ENCODE measurements around the gene SHB. TPM values are rescaled to one million over a fixed set of nuclear protein-coding genes. Genes with fewer than 3 reads are reported as not detected.

Gene SHB
- total RNA-seq, 1 donor from 2014 or later: 3.1 TPM

DNA sequence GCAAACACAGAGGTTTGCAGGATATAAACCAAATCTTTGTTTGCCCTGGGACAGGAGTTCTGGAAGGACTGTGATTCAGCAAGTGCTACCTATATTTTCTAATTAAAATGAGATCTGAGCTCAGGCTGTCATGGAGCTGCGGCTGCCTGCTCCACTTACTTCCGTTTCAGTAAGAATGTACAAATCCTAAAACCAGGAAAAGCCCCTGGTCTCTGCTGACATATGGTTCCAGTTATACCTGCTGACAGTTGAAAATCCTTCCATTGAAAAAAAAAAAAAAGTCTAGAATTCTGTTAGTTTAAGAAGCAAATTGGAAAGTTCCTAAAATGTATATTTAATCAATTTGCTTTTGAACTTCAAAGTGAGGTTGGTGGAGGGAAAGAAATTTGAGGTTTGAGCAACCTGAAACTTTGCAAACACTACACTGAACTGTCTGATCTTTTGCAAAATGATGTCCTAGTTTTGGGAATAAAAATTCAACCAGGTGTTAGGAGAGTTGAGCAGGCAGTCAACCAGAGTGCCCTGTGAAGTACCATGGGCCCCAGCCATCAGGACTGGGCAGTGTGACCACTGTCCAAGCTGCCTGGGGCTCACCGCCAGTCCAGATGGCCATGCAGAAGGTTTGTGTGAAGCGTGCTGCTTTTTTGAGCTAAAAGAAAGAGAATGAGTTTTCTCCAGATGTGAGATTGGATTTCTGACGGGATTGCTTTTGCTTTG lies 50.6 kb downstream of the SHB start:
- no peak overlapping the region for H3K4me3 ChIP-seq (ENCODE audit: low read length in 3 of 3)
- no peaks in the 10 kb centered on the region for H3K27me3 ChIP-seq (ENCODE audit: control insufficient read depth in 3 of 3, insufficient read depth in 3 of 3, low read length in 3 of 3)
- H3K9me3 ChIP-seq (ENCODE audit: control insufficient read depth in 3 of 3, low read length in 3 of 3): no peaks in the 10 kb centered on the region
- no peak overlapping the region for H3K9ac ChIP-seq (ENCODE audit: low read depth in 1 of 3, low read length in 3 of 3)
- H3K4me1 ChIP-seq (ENCODE audit: control insufficient read depth in 3 of 3, insufficient read depth in 3 of 3, low read length in 3 of 3): peaks cover 29 to 43% (median 31%) of the 10 kb centered on the region in 3 donors
- peaks cover 2 to 7% (median 4%) of the 10 kb centered on the region in 3 donors for H3K36me3 ChIP-seq (ENCODE audit: control insufficient read depth in 3 of 3, insufficient read depth in 3 of 3, low read length in 3 of 3)
- no peak overlapping the region for H3K27ac ChIP-seq (ENCODE audit: low read depth, low read length)

DNA sequence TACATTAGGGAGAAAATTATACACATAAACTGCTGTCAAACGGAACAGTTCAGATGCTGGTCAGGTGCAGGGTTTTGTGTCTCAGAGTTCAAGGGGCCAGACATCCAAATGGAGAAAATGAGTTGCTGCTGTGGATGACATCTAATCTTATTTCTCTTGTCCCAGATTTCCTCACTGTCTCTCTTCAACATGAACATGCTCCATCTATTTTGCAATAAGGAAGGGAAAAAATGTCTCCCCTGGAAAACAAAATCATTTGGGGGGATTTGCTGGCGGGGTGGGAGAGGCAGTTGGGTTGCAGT lies 51.2 kb downstream of the SHB start:
- H3K4me1 ChIP-seq (ENCODE audit: control insufficient read depth in 3 of 3, insufficient read depth in 3 of 3, low read length in 3 of 3): peaks cover 29 to 43% (median 31%) of the 10 kb centered on the region in 3 donors
- no peak overlapping the region for H3K27ac ChIP-seq (ENCODE audit: low read depth, low read length)
- no peaks in the 10 kb centered on the region for H3K27me3 ChIP-seq (ENCODE audit: control insufficient read depth in 3 of 3, insufficient read depth in 3 of 3, low read length in 3 of 3)
- no peak overlapping the region for H3K9ac ChIP-seq (ENCODE audit: low read depth in 1 of 3, low read length in 3 of 3)
- peaks cover 2 to 7% (median 3%) of the 10 kb centered on the region in 3 donors for H3K36me3 ChIP-seq (ENCODE audit: control insufficient read depth in 3 of 3, insufficient read depth in 3 of 3, low read length in 3 of 3)
- peak overlapping the region in 1 of 3 donors; percentile 54 for H3K4me3 ChIP-seq (ENCODE audit: low read length in 3 of 3)
- H3K9me3 ChIP-seq (ENCODE audit: control insufficient read depth in 3 of 3, low read length in 3 of 3): no peaks in the 10 kb centered on the region

- H3K4me3 ChIP-seq (ENCODE audit: low read length in 3 of 3): peak overlapping the region in 2 of 3 donors; percentile 30 to 54
- no peaks in the 10 kb centered on the region for H3K9me3 ChIP-seq (ENCODE audit: control insufficient read depth in 3 of 3, low read length in 3 of 3)
- H3K27me3 ChIP-seq (ENCODE audit: control insufficient read depth in 3 of 3, insufficient read depth in 3 of 3, low read length in 3 of 3): no peaks in the 10 kb centered on the region
- H3K36me3 ChIP-seq (ENCODE audit: control insufficient read depth in 3 of 3, insufficient read depth in 3 of 3, low read length in 3 of 3): peaks cover 2 to 7% (median 4%) of the 10 kb centered on the region in 3 donors
- H3K27ac ChIP-seq (ENCODE audit: low read depth, low read length): no peak overlapping the region
- H3K9ac ChIP-seq (ENCODE audit: low read depth in 1 of 3, low read length in 3 of 3): peak overlapping the region in 2 of 3 donors; percentile 1 to 79
- H3K4me1 ChIP-seq (ENCODE audit: control insufficient read depth in 3 of 3, insufficient read depth in 3 of 3, low read length in 3 of 3): peaks cover 29 to 40% (median 31%) of the 10 kb centered on the region in 3 donors
These were observed 51.7 kb downstream of the SHB start for GRCh38 chr9:38017149-38017884.

- H3K4me1 ChIP-seq (ENCODE audit: control insufficient read depth in 3 of 3, insufficient read depth in 3 of 3, low read length in 3 of 3): peaks cover 29 to 40% (median 31%) of the 10 kb centered on the region in 3 donors
- H3K27ac ChIP-seq (ENCODE audit: low read depth, low read length): no peak overlapping the region
- H3K27me3 ChIP-seq (ENCODE audit: control insufficient read depth in 3 of 3, insufficient read depth in 3 of 3, low read length in 3 of 3): no peaks in the 10 kb centered on the region
- peak overlapping the region; percentile 1 to 79 (median 4) for H3K9ac ChIP-seq (ENCODE audit: low read depth in 1 of 3, low read length in 3 of 3)
- no peaks in the 10 kb centered on the region for H3K9me3 ChIP-seq (ENCODE audit: control insufficient read depth in 3 of 3, low read length in 3 of 3)
- H3K4me3 ChIP-seq (ENCODE audit: low read length in 3 of 3): peak overlapping the region in 2 of 3 donors; percentile 30 to 54
- H3K36me3 ChIP-seq (ENCODE audit: control insufficient read depth in 3 of 3, insufficient read depth in 3 of 3, low read length in 3 of 3): peaks cover 2 to 7% (median 4%) of the 10 kb centered on the region in 3 donors
These were observed 52.5 kb downstream of the SHB start for GRCh38 chr9:38016375-38017135.

- Histone ChIP-seq H3K4me3 (ENCODE audit: low read length in 3 of 3) (no peak overlapping the region), H3K36me3 (ENCODE audit: control insufficient read depth in 3 of 3, insufficient read depth in 3 of 3, low read length in 3 of 3) (peaks cover 2 to 7% (median 4%) of the 10 kb centered on the region in 3 donors), H3K4me1 (ENCODE audit: control insufficient read depth in 3 of 3, insufficient read depth in 3 of 3, low read length in 3 of 3) (peaks cover 29 to 40% (median 31%) of the 10 kb centered on the region in 3 donors), H3K9ac (ENCODE audit: low read depth in 1 of 3, low read length in 3 of 3) (no peak overlapping the region), H3K9me3 (ENCODE audit: control insufficient read depth in 3 of 3, low read length in 3 of 3) (no peaks in the 10 kb centered on the region), H3K27ac (ENCODE audit: low read depth, low read length) (no peak overlapping the region), H3K27me3 (ENCODE audit: control insufficient read depth in 3 of 3, insufficient read depth in 3 of 3, low read length in 3 of 3) (no peaks in the 10 kb centered on the region)
These were observed 53.1 kb downstream of the SHB start for GRCh38 chr9:38015906-38016305.

DNA sequence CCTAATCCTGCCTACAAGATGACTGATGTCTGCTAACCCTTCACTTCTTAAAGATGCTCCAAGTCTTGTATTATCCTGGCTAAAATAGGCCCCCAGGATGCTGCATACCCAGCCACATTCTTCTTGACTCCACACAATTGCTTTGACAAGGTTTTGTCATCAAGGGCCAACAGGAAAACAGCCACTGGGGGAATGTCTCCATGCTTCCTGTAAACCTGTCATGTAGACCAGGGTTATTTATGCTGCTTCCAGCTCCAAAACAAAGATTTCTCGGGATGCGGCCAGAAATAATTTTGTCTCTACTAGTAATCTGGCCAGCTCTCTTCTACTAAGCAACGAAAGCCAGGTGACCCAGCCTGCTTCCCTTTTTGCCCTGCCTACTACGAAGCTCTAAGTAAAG lies 53.8 kb downstream of the SHB start:
- no peak overlapping the region for H3K4me3 ChIP-seq (ENCODE audit: low read length in 3 of 3)
- no peaks in the 10 kb centered on the region for H3K9me3 ChIP-seq (ENCODE audit: control insufficient read depth in 3 of 3, low read length in 3 of 3)
- no peaks in the 10 kb centered on the region for H3K27me3 ChIP-seq (ENCODE audit: control insufficient read depth in 3 of 3, insufficient read depth in 3 of 3, low read length in 3 of 3)
- no peak overlapping the region for H3K9ac ChIP-seq (ENCODE audit: low read depth in 1 of 3, low read length in 3 of 3)
- no peak overlapping the region for H3K27ac ChIP-seq (ENCODE audit: low read depth, low read length)
- H3K36me3 ChIP-seq (ENCODE audit: control insufficient read depth in 3 of 3, insufficient read depth in 3 of 3, low read length in 3 of 3): peaks cover 2 to 7% (median 4%) of the 10 kb centered on the region in 3 donors
- H3K4me1 ChIP-seq (ENCODE audit: control insufficient read depth in 3 of 3, insufficient read depth in 3 of 3, low read length in 3 of 3): peaks cover 29 to 40% (median 29%) of the 10 kb centered on the region in 3 donors

DNA sequence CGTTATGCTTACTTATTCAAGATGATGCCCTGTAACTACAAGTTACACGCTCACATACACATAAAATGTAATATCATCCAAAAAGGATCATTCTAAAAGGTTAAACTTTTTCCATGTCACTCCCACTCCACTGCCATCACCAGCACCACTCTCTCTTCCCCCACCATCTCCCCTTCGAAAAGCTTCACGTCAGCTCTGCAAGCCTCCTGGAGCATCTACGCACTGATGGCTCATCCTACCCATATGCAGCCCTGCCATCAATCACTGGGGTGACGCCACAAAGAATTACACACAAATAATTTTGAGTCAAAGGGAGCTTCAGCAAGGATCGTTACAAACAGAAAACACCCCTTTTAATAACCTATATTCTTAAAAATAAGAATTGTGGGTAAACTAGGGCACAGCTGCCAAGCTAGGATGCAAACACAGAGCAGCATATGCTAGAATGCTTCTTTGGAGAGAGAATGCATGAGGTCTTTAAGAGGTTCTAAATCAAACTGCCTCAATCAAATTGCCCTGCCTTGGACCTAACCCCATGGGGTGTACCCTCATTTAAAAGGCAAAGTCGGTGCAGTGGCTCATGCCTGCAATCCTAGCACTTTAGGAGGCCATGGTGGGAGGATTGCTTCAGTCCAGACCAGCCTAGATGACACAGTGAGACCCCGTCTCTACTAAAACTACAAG lies 56.1 kb downstream of the SHB start:
- H3K4me3 ChIP-seq (ENCODE audit: low read length in 3 of 3): no peak overlapping the region
- H3K36me3 ChIP-seq (ENCODE audit: control insufficient read depth in 3 of 3, insufficient read depth in 3 of 3, low read length in 3 of 3): peaks cover 2 to 7% (median 4%) of the 10 kb centered on the region in 3 donors
- no peak overlapping the region for H3K9ac ChIP-seq (ENCODE audit: low read depth in 1 of 3, low read length in 3 of 3)
- H3K4me1 ChIP-seq (ENCODE audit: control insufficient read depth in 3 of 3, insufficient read depth in 3 of 3, low read length in 3 of 3): peaks cover 28 to 33% (median 30%) of the 10 kb centered on the region in 3 donors
- no peak overlapping the region for H3K27ac ChIP-seq (ENCODE audit: low read depth, low read length)
- H3K27me3 ChIP-seq (ENCODE audit: control insufficient read depth in 3 of 3, insufficient read depth in 3 of 3, low read length in 3 of 3): no peaks in the 10 kb centered on the region
- H3K9me3 ChIP-seq (ENCODE audit: control insufficient read depth in 3 of 3, low read length in 3 of 3): no peaks in the 10 kb centered on the region

- Histone ChIP-seq H3K4me1 (ENCODE audit: control insufficient read depth in 3 of 3, insufficient read depth in 3 of 3, low read length in 3 of 3) (peaks cover 21 to 27% (median 23%) of the 10 kb centered on the region in 3 donors), H3K27me3 (ENCODE audit: control insufficient read depth in 3 of 3, insufficient read depth in 3 of 3, low read length in 3 of 3) (no peaks in the 10 kb centered on the region), H3K27ac (ENCODE audit: low read depth, low read length) (no peak overlapping the region), H3K9ac (ENCODE audit: low read depth in 1 of 3, low read length in 3 of 3) (no peak overlapping the region), H3K36me3 (ENCODE audit: control insufficient read depth in 3 of 3, insufficient read depth in 3 of 3, low read length in 3 of 3) (peaks cover 2 to 7% (median 4%) of the 10 kb centered on the region in 3 donors), H3K9me3 (ENCODE audit: control insufficient read depth in 3 of 3, low read length in 3 of 3) (no peaks in the 10 kb centered on the region), H3K4me3 (ENCODE audit: low read length in 3 of 3) (no peak overlapping the region)
These were observed 57.0 kb downstream of the SHB start for GRCh38 chr9:38011991-38012390.

GRCh38 chr9:38010918-38011704 lies 57.9 kb downstream of the SHB start:
- no peak overlapping the region for H3K9ac ChIP-seq (ENCODE audit: low read depth in 1 of 3, low read length in 3 of 3)
- peaks cover 14 to 20% (median 15%) of the 10 kb centered on the region in 3 donors for H3K4me1 ChIP-seq (ENCODE audit: control insufficient read depth in 3 of 3, insufficient read depth in 3 of 3, low read length in 3 of 3)
- no peaks in the 10 kb centered on the region for H3K27me3 ChIP-seq (ENCODE audit: control insufficient read depth in 3 of 3, insufficient read depth in 3 of 3, low read length in 3 of 3)
- no peaks in the 10 kb centered on the region for H3K9me3 ChIP-seq (ENCODE audit: control insufficient read depth in 3 of 3, low read length in 3 of 3)
- H3K4me3 ChIP-seq (ENCODE audit: low read length in 3 of 3): no peak overlapping the region
- peaks cover 2 to 7% (median 4%) of the 10 kb centered on the region in 3 donors for H3K36me3 ChIP-seq (ENCODE audit: control insufficient read depth in 3 of 3, insufficient read depth in 3 of 3, low read length in 3 of 3)
- no peak overlapping the region for H3K27ac ChIP-seq (ENCODE audit: low read depth, low read length)
